Stimulated activated naive B cell treated with anti-CD40 and anti-IgM and Interleukin-4, amounts not matched to agents 10 μg/mL and 1 μg/mL and 100 μg/mL, for 72 hours (primary cell): Measurements from ENCODE around the gene GRM4.
A peak's percentile ranks its signal among the peaks of the same experiment; 100 is the strongest.

Experiments
- ATAC-seq, 2 donors: fragments of 150-1000 bp; cut with Tn5 transposase; replicated peaks; 2 replicates each; pipeline ENCODE4 v1.10.0; 2021; ENCODE audit warnings: moderate library complexity in 1 of 2
- DNase-seq: peaks from one replicate; pipeline ENCODE4 v3.0.0; 2021
- H3K27ac Mint-ChIP-seq: one replicate; pipeline ENCODE4 v1.8.0; 2022; ENCODE audit warnings: mild to moderate bottlenecking, mixed read lengths
- H3K27me3 Mint-ChIP-seq, 2 donors: one replicate each; pipeline ENCODE4 v1.8.0; 2022; ENCODE audit warnings: mixed read lengths in 2 of 2
- H3K36me3 Mint-ChIP-seq, 2 donors: one replicate each; pipeline ENCODE4 v1.8.0; 2022; ENCODE audit warnings: mixed read lengths in 2 of 2, mild to moderate bottlenecking in 1 of 2
- H3K4me1 Mint-ChIP-seq, 2 donors: one replicate each; pipeline ENCODE4 v1.8.0; 2022; ENCODE audit warnings: mixed read lengths in 2 of 2, mild to moderate bottlenecking in 1 of 2
- H3K4me3 Mint-ChIP-seq, 2 donors: one replicate each; pipeline ENCODE4 v1.8.0; 2022; ENCODE audit warnings: mild to moderate bottlenecking in 2 of 2, mixed read lengths in 2 of 2, moderate library complexity in 1 of 2
- H3K9me3 Mint-ChIP-seq, 2 donors: one replicate each; pipeline ENCODE4 v1.8.0; 2022; ENCODE audit warnings: mixed read lengths in 2 of 2, mild to moderate bottlenecking in 1 of 2

Gene GRM4

DNA sequence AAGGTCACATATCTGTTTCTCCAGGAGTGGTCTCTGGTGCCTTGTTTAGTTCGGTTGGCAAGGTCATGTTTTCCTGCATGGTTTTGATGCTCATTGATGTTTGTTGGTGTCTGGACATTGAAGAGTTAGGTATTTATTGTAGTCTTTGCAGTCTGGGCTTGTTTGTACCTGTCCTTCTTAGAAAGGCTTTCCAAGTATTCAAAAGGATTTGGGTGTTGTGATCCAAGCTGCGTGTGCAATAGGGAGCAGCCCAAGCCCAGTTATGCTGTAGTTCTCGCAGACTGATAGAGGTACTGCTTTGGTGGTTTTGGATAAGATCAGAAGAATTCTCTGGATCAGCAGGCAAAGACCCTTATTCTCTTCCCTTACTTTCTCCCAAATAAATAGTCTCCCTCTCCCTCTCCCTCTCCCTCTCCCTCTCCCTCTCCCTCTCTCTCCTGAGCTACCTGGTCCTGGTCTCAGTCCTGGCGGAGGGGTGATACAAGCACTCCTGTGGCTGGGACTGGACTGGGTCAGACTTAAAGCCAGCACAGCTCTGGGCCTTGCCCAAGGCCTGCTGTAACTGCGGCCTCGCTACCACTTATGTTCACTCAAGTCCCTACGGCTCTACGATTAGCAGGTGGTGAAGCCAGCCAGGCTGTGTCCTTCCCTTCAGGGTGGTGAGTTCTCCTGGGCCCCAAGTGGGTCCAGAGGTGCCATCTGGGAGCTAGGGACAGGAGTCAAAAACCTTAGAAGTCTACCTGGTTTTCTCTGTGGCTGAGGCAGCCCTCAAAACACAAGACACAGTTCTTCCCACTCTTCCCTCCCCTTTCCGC lies 27.3 kb upstream of the GRM4 start:
- no peak overlapping the region for H3K4me3 Mint-ChIP-seq
- ATAC-seq (no peak), DNase-seq (no peak)
- peaks cover 0 to 2% of the 10 kb centered on the region in 2 donors for H3K9me3 Mint-ChIP-seq
- peaks cover 0 to 8% of the 10 kb centered on the region in 2 donors for H3K4me1 Mint-ChIP-seq
- H3K27ac Mint-ChIP-seq = no peak overlapping the region
- peaks cover 0 to 17% of the 10 kb centered on the region in 2 donors for H3K27me3 Mint-ChIP-seq
- no peaks in the 10 kb centered on the region for H3K36me3 Mint-ChIP-seq

DNA sequence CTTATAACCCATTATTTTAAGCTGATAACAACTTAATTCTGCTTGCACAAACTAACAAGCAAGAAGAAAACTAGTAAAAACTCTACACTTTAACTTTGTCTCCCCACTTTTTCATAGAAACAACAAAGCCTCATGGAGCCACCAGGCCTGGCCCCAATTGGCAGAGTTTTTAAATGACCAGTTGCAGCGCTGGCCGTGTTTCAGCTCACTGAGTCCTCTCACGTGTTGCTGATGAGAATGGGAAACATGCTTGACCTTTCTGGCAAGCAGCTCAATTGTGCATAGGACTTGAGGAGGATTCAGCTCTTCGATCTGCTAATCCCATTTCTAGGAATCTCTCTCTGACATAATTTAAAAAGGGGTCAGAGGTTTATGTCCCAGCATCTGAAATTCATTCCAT lies 24.5 kb upstream of the GRM4 start:
- Mint-ChIP-seq H3K4me1 (no peaks in the 10 kb centered on the region), H3K9me3 (peaks cover 0 to 5% of the 10 kb centered on the region in 2 donors), H3K4me3 (no peak overlapping the region), H3K36me3 (no peaks in the 10 kb centered on the region), H3K27ac (no peak overlapping the region), H3K27me3 (peaks cover 0 to 17% of the 10 kb centered on the region in 2 donors)
- no peak for DNase-seq
- no peak for ATAC-seq

DNA sequence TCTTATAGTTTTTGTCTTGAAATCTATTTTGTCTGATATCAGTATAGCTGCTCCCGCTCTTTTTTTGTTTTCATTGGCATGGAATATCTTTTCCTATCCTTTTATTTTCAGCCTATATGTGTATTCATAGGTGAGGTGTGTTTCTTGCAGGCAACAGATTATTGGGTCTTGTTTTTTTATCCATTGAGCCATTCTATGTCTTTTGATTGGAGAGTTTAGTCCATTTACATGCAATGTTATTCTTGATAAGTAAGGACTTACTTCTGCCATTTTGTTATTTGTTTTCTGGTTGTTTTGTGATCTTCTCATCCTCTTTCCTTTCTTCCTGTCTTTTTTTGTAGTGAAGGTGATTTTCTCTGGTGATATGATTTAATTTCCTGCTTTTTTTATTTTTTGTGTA lies 24.0 kb upstream of the GRM4 start:
- Mint-ChIP-seq H3K4me3 (no peak overlapping the region), H3K9me3 (peaks cover 0 to 5% of the 10 kb centered on the region in 2 donors), H3K4me1 (no peaks in the 10 kb centered on the region), H3K27ac (no peak overlapping the region), H3K27me3 (peaks cover 0 to 17% of the 10 kb centered on the region in 2 donors), H3K36me3 (no peaks in the 10 kb centered on the region)
- ATAC-seq (no peak), DNase-seq (no peak)

DNA sequence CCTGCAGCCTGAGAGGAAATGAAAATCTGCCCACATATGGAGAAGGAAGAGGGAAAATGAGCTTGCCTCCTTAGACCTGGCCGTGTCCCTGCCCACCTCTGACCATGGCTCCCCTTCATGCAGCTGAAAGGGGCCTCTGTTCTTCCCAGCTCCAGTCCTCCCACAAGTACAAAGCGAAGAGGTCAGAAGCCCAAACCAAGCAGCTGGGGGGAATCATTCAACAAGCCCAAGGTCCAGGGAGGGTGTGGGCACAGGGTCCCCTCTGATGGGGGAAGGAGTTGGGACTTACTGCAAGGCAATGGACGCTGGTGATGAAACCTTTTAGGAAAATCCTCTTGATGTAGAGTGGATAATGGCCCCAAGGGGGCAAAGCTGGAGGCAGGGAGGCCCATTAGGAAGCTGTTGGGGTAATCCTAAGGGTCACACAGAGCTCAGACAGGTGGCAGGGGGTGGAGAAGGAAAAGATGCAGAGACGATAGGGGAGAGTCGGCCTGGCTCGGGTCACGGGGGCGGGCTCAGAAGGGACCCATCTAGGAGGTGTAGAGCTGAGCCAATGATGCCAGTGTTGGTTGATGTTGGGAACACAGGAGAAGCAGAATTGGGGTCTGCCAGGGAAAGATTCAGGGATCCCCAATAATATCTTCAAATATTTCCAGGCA lies 16.1 kb upstream of the GRM4 start:
- no peak for ATAC-seq
- Mint-ChIP-seq H3K4me1 (peaks cover 0 to 3% of the 10 kb centered on the region in 2 donors), H3K9me3 (peaks cover 2 to 4% of the 10 kb centered on the region in 2 donors), H3K36me3 (peaks cover 0 to 2% of the 10 kb centered on the region in 2 donors), H3K27ac (no peak overlapping the region), H3K4me3 (no peak overlapping the region), H3K27me3 (peaks cover 0 to 16% of the 10 kb centered on the region in 2 donors)
- no peak for DNase-seq

DNA sequence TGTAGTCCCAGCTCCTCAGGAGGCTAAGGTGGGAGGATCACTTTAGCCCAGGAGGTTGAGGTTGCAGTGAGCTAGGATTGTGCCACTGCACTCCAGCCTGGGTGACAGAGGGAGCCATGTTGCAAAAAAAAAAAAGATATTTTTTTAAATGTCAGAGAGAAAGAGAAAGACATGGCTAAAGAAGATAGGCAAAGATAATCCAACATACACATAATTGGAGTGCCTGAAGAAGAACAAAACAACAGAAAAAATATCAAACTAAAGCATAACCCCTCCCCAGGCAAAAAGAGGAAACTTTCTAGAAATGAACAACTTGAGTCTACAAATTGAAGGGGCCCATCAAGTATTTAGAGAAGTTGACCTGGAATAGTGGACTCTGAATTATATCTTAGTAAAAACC lies 14.0 kb upstream of the GRM4 start:
- ATAC-seq (no peak), DNase-seq (no peak)
- Mint-ChIP-seq H3K27ac (no peak overlapping the region), H3K9me3 (peaks cover 2 to 4% of the 10 kb centered on the region in 2 donors), H3K27me3 (peaks cover under 1 to 17% of the 10 kb centered on the region in 2 donors), H3K4me1 (peaks cover 2 to 3% of the 10 kb centered on the region in 2 donors), H3K4me3 (no peak overlapping the region), H3K36me3 (peaks cover 0 to 2% of the 10 kb centered on the region in 2 donors)

DNA sequence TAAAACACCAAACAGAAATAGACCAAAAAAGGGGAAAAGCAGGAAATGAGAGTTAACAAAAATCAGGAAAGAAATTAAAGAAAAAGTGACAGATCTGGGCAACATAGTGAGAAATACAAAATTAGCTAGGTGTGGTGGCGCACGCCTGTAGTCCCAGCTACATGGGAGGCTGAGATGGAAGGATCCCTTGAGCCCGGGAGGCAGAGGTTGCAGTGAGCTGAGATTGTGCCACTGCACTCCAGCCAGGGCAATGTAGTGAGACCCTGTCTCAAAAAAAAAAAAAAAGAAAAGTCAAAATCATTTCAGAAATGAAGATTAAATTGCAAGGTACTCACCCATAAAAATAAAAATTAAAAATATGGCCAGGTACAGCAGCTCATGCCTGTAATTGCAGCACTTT lies 13.0 kb upstream of the GRM4 start:
- ATAC-seq = no peak
- Mint-ChIP-seq H3K27ac (no peak overlapping the region), H3K4me3 (no peak overlapping the region), H3K9me3 (peaks cover 2 to 4% of the 10 kb centered on the region in 2 donors), H3K27me3 (peaks cover 8 to 27% of the 10 kb centered on the region in 2 donors), H3K4me1 (peaks cover 7 to 11% of the 10 kb centered on the region in 2 donors), H3K36me3 (peaks cover 0 to 2% of the 10 kb centered on the region in 2 donors)
- DNase-seq = no peak

DNA sequence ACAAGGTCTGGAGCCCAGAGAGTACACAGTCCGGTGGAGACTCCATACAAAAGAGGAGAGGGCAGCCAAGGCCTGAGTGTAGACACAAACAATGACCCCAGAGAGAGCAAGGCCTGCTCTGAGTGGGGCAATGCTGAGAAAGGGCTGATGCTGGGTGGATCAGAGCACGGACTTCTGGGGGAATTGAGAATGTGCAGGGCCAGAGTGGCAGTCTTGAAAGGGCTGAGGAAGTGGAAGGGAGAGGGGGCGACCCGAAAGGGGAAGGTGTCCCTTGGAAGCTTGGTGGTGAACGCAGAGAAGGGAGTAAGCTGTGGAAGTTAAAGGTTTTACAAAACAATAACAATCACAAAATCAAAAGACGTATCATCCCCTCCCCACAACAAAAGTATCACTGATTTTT lies 12.0 kb upstream of the GRM4 start:
- Mint-ChIP-seq H3K27me3 (peaks cover 16 to 37% of the 10 kb centered on the region in 2 donors), H3K4me3 (no peak overlapping the region)

DNA sequence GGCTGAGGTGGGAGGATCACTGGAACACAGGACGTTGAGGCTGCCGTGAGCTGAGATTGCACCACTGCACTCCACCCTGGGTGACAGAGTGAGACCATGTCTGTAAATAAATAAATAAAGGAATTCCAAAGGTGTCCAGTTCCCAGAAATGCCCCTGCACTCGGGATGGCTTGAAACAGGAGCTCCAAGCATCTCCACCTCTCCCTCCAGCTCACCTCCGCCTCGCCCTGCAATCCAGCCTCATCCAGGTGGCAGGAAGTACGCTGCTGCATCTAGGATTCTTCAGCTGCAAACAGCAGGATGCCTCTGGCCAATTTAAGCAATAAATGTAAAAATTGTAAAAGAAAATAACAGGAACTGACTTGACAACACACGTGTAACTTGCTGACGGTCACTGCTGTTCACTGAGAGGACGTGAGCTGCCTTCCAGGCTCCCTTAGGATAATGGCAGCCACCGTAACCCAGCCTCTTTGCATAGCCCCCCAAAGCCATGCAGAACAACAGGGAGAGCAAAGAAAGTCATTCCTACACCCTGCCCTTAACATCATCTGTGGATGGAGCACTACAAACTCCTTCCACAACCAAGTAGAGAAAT lies 11.4 kb upstream of the GRM4 start:
- no peak overlapping the region for H3K27ac Mint-ChIP-seq
- no peak overlapping the region for H3K4me3 Mint-ChIP-seq
- ATAC-seq = no peak
- DNase-seq = no peak
- H3K36me3 Mint-ChIP-seq = peaks cover 0 to 2% of the 10 kb centered on the region in 2 donors
- peaks cover 10 to 17% of the 10 kb centered on the region in 2 donors for H3K4me1 Mint-ChIP-seq
- peaks cover 2 to 4% of the 10 kb centered on the region in 2 donors for H3K9me3 Mint-ChIP-seq
- peaks cover 21 to 43% of the 10 kb centered on the region in 2 donors for H3K27me3 Mint-ChIP-seq

More for the DNA sequence above, 12.0 kb upstream of the GRM4 start:
- Mint-ChIP-seq H3K9me3 (peaks cover 2 to 4% of the 10 kb centered on the region in 2 donors), H3K27ac (no peak overlapping the region), H3K4me1 (peaks cover 9 to 17% of the 10 kb centered on the region in 2 donors), H3K36me3 (peaks cover 0 to 2% of the 10 kb centered on the region in 2 donors)
- ATAC-seq (no peak), DNase-seq (no peak)

DNA sequence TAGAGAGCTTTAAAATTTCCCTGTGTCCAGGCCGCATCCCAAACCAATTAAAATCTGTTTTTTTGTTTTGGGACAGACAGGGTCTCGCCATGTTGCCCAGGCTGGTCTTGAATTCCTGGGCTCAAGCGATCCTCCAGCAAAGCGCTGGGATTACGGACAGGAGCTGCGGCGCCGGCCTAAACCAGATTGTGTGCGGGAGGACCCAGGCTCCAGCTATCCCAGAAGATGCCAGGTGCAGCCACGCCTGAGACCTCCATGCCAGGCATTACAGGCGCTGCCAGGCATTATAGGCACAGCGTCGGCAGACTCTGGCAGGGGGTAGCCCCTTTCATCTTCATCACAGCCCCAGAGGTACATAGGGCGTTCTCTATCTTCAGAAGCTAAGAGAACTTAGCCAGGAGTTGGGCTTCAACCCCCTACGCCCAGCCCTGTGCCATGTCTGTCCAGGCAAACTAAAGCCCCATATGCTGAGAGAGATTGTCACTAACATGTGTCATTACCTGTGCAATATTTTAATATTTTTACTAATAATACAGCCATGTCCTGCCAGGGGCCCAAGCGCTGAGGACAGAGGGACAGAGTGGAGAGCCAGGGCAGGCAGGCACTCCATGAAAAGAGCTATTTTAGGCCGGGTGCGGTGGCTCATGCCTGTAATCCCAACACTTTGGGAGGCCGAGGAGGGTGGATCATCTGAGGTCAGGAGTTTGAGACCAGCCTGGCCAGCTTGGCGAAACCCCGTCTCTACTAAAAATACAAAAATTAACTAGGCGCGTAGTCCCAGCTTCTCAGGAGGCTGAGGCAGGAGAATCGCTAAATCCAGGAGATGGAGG lies 9.8 kb upstream of the GRM4 start:
- DNase-seq = no peak
- no peak for ATAC-seq
- Mint-ChIP-seq H3K4me3 (no peak overlapping the region), H3K9me3 (peaks cover 2 to 4% of the 10 kb centered on the region in 2 donors), H3K27me3 (peaks cover 37 to 48% of the 10 kb centered on the region in 2 donors), H3K36me3 (peaks cover 0 to 2% of the 10 kb centered on the region in 2 donors), H3K27ac (peak overlapping the region; percentile 26), H3K4me1 (peaks cover 12 to 17% of the 10 kb centered on the region in 2 donors)

DNA sequence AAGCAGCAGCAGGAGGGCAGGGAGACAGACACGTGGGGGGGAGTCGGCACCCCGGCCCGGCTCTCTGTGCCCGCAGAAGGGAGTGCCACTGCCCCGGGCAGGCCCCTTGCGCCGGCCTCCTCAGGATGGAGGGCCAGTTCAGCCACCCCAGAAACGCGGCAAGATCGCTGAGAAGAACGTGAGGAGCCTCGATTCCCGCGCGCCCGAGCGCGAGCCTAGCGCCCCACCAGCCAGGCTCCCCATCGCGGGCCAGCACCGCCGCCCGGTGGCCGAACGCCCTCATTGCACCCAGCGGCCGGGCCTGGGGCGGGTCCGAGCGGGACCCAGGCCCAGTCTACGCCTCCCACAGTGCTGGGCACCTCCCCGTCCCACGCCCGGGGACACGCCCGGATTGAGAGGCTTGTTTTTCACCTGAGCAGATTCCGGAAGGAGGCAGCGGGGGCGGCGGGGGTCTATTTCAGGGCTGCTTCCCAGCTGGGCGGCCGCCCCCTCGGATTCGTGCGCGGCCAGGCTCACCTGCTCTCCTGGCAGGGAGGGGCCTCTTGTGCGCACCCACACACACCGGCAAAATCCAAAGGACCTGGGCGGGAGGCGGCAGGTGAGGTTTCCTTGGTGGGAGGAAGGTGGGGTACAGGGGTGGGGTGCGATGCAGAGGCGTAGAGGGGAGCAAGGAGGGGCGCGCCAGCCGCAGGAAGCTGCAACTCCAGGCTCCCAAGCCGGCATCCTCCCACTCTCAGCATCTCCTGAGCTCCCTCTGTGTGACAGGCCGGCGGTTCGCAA lies 9.0 kb upstream of the GRM4 start:
- DNase-seq (peak; percentile 50), ATAC-seq (peak; percentile 89 to 90)
- H3K27me3 Mint-ChIP-seq = peaks cover 46 to 57% of the 10 kb centered on the region in 2 donors
- H3K9me3 Mint-ChIP-seq = peaks cover 2 to 4% of the 10 kb centered on the region in 2 donors
- H3K4me3 Mint-ChIP-seq = peak overlapping the region; percentile 44 to 77
- H3K4me1 Mint-ChIP-seq = peaks cover 12 to 17% of the 10 kb centered on the region in 2 donors
- peak overlapping the region; percentile 75 for H3K27ac Mint-ChIP-seq
- peaks cover 0 to 2% of the 10 kb centered on the region in 2 donors for H3K36me3 Mint-ChIP-seq

DNA sequence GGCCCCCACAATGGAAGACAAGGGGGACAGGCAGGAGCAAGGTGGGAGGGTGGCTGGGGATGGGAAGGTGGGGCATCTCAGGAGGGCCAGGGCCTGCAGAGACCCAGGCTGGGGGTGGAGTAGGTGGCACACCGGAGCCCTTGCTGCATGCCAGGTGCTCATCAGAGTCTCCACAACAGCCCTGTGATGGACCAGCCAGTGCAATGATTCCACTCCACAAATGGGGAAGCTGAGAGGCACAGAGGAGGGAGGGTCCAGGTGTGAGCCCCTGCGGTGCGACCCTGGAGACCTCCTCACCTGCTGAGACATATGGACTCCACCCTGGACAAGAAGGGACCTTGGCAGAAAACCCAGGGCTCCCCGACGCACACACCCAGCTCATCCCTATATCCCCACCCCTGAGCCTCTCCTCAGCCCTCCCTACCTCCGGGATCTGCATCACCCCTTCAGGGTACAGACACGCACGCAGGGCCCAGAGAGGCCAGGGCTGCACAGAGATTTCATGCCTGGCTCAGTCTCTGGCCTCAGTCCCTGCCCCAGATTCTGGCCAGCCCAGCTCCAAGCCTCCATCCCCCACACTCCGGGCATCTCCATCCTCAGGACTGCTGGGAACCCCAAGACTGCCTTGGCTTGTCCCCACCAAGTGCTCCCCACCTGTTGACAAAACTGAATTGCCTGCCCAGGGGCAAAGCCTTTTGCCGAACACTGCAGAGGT lies 7.1 kb upstream of the GRM4 start:
- ATAC-seq = no peak
- Mint-ChIP-seq H3K4me3 (no peak overlapping the region), H3K4me1 (peaks cover 14 to 17% of the 10 kb centered on the region in 2 donors)

DNA sequence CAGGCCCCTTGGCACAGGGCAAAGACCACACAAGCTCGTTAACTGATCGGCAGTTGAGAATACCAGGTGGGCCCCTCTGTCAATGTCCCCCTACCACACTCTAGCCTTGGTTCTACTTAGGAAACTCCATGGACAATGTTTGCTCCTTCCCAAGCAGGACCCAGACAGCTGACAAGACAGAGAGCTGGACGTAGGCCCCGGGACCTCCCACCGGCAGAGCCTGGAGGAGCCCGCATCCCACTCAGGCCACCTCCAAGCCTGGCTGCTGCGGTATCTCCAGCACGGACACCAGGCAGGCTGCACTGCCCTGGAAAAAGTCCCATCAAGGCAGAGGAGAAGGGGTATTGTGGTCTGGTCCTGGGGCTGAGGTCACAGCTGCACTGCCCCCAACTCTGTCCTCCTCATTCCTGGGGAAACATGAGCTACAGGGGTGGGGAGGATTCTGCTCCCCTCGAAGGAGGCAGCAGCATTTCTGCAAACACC lies 6.2 kb upstream of the GRM4 start:
- Mint-ChIP-seq H3K27ac (no peak overlapping the region), H3K9me3 (no peaks in the 10 kb centered on the region), H3K4me3 (no peak overlapping the region), H3K27me3 (peaks cover 59 to 67% of the 10 kb centered on the region in 2 donors), H3K4me1 (peaks cover 11 to 17% of the 10 kb centered on the region in 2 donors), H3K36me3 (no peaks in the 10 kb centered on the region)
- no peak for DNase-seq
- no peak for ATAC-seq

More for the DNA sequence above, 7.1 kb upstream of the GRM4 start:
- Mint-ChIP-seq H3K27me3 (peaks cover 57 to 63% of the 10 kb centered on the region in 2 donors), H3K9me3 (no peaks in the 10 kb centered on the region), H3K27ac (no peak overlapping the region), H3K36me3 (no peaks in the 10 kb centered on the region)
- no peak for DNase-seq
